Psoas muscle (tissue), 8 donors: ENCODE measurements around the gene ADCY9. TPM values are rescaled to one million over a fixed set of nuclear protein-coding genes. Genes with fewer than 3 reads are reported as not detected.

Experiments used
- ATAC-seq, 4 donors: fragments of 200-7000 bp; cut with Tn5 transposase; one replicate each; pipeline ENCODE4 v1.9.1; 2020; ENCODE audit warnings: moderate library complexity in 3 of 4, mild to moderate bottlenecking in 2 of 4
- DNase-seq, 2 donors: peaks; one replicate each; pipeline ENCODE4 v3.0.0-alpha.2; 2020
- H3K27ac ChIP-seq: fragments of 200-600 bp; one replicate; pipeline ENCODE4 v1.8.0; 2022
- H3K27me3 ChIP-seq, 3 donors: fragments of 200-600 bp in 1 of 3; one replicate each; pipeline versions ENCODE4 v1.6.1 to v1.8.0; 2013 to 2022; ENCODE audit warnings: low read length in 2 of 3, mild to moderate bottlenecking in 2 of 3, moderate library complexity in 1 of 3; ENCODE audit not compliant: insufficient read depth in 3 of 3
- H3K36me3 ChIP-seq, 2 donors: fragments of 200-600 bp in 1 of 2; one replicate each; pipeline versions ENCODE4 v1.6.1 to v1.8.0; 2013 to 2022; ENCODE audit warnings: low read depth in 1 of 2, mild to moderate bottlenecking in 1 of 2, moderate library complexity in 1 of 2; ENCODE audit not compliant: insufficient read depth in 1 of 2
- H3K4me1 ChIP-seq: fragments of 200-600 bp; one replicate; pipeline ENCODE4 v1.8.0; 2022
- H3K4me3 ChIP-seq: fragments of 200-600 bp; one replicate; pipeline ENCODE4 v1.8.0; 2022; ENCODE audit warnings: mild to moderate bottlenecking
- H3K9me3 ChIP-seq: fragments of 200-600 bp; one replicate; pipeline ENCODE4 v1.8.0; 2022
- WGBS, 3 donors: extraction: QIAGEN DNeasy Blood & Tissue Kit; methylation state at CpG; one replicate each; pipeline versions ENCODE4 v1.1.6 to v1.1.7; 2013; 5-methylcytosine and 5-hydroxymethylcytosine counted together
- intact Hi-C, 2 donors: fragments of 100-400 bp; cut with DNase I; formaldehyde crosslinking; loops; one replicate each; pipeline versions ENCODE4 v1.11.0 to v1.14.2; 2022
- polyA plus RNA-seq, 3 donors: library from polyadenylated mRNA; stranded (reverse); fragments of 200-250 nt; gene quantifications; one replicate each; pipeline ENCODE4 v1.2.3, GENCODE V29; 2013
- total RNA-seq, 4 donors: library from RNA; stranded (reverse); fragmentation: NEBNext Ultra II Directional in 2 of 4; extraction: Animal tissue kit (Norgen Biotek cat#: 25700) in 2 of 4; gene quantifications; one replicate each; pipeline versions ENCODE4 v1.2.1 to v1.2.4, GENCODE V29; 2021 to 2023
- TF ChIP-seq, protein P1 (sequence below): fragments of 200-600 bp; IDR thresholded peaks from one replicate; pipeline ENCODE4 v1.8.0; 2022; ENCODE audit warnings: antibody characterized with exemption
- donor health status: healthy with polysubstance abuse.
- donor health status: DM: no; HTN: no; CAD: no; lungs with moderate emphysema.
- donor health status: Bipolar disorder and iron deficiency.
- donor health status: healthy.
- donor health status: DM: yes; HTN: yes; CAD: no.
- donor health status: DM: no; HTN: no; CAD: no.
- donor health status: DM: no; HTN: no; CAD: no.
- donor health status: DM: yes; HTN: yes; CAD: no.

The ADCY9 gene
- total and polyA plus RNA-seq, 7 donors: 9.0 to 134 (median 44.9) TPM

DNA sequence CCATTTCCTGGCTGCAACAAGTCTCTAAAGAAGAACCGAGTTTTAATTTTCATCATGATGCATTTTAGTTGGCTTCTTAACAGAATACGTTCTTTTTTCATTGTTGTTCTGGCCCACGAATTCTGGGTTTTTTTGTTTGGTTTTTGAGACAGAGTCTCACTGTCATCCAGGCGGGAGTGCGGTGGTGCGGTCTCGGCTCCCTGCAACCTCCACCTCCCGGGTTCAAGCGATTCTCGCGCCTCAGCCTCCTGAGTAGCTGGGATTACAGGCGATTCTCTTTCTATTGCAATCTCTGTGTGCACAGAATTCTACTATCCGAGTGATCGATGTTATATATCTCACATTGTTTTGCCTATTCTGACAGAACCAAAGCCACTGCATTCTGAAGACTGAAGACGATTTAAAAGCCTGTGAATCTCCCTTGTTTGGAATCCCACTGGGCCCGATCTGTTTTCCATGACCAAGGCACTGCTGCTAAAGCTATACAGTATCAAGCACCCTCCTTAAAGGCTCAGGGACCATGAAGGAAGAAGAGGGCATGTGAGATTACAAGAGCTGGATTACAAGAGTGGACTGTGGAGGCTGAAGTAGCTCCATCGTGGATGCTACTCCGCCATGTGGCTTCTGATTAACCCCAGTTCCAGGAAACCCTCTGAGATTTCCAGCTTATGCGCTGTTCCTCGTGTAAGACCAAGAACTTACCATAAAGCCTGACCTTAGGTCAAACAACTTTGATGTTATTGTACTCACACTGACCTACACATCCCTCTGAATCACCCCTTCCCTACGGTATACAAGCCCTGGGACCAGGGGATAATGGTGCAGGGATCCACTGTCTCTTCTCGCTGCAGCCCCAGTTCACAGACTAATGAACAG is 44.3 kb downstream of the ADCY9 start:
- H3K27me3 ChIP-seq: no peaks in the 10 kb centered on the region
- no peak overlapping the region for H3K27ac ChIP-seq
- ATAC-seq (peak in 1 of 4 donors; percentile 17), DNase-seq (no peak)
- no peaks in the 10 kb centered on the region for H3K36me3 ChIP-seq
- WGBS, 3 donors: 83 to 89% (median 83%) methylated on average over 22 of the region's 22 CpGs
- intact Hi-C loops: no loop called here
- TF ChIP-seq, protein P1, sequence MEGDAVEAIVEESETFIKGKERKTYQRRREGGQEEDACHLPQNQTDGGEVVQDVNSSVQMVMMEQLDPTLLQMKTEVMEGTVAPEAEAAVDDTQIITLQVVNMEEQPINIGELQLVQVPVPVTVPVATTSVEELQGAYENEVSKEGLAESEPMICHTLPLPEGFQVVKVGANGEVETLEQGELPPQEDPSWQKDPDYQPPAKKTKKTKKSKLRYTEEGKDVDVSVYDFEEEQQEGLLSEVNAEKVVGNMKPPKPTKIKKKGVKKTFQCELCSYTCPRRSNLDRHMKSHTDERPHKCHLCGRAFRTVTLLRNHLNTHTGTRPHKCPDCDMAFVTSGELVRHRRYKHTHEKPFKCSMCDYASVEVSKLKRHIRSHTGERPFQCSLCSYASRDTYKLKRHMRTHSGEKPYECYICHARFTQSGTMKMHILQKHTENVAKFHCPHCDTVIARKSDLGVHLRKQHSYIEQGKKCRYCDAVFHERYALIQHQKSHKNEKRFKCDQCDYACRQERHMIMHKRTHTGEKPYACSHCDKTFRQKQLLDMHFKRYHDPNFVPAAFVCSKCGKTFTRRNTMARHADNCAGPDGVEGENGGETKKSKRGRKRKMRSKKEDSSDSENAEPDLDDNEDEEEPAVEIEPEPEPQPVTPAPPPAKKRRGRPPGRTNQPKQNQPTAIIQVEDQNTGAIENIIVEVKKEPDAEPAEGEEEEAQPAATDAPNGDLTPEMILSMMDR: no peak
- H3K4me1 ChIP-seq: peaks cover 21% of the 10 kb centered on the region
- no peaks in the 10 kb centered on the region for H3K9me3 ChIP-seq
- no peak overlapping the region for H3K4me3 ChIP-seq

DNA sequence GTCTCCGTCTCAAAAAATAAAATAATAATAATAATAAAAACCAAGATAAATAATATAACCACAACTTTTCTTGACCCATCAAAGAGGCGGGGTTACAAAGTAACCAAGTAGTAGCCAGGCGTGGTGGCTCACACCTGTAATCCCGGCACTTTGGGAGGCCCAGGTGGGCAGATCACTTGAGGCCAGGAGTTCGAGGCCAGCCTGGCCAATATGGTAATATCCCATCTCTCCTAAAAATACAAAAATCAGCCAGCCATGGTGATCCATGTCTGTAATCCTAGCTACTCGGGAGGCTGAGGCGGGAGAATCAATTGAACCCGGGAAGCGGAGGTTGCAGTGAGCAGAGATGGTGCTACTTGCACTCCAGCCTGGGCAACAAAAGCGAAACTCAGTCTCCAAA is 45.3 kb downstream of the ADCY9 start:
- H3K9me3 ChIP-seq: no peaks in the 10 kb centered on the region
- WGBS, 3 donors: 97 to 99% (median 97%) methylated on average over 10 of the region's 10 CpGs
- H3K36me3 ChIP-seq: no peaks in the 10 kb centered on the region
- intact Hi-C loops: no loop called here
- ATAC-seq (no peak), DNase-seq (no peak)
- no peak overlapping the region for H3K27ac ChIP-seq
- no peaks in the 10 kb centered on the region for H3K27me3 ChIP-seq
- TF ChIP-seq, protein P1: no peak
- H3K4me1 ChIP-seq: peaks cover 21% of the 10 kb centered on the region
- H3K4me3 ChIP-seq: no peak overlapping the region

- no peak overlapping the region for H3K4me3 ChIP-seq
- peak overlapping the region; percentile 10 for H3K27ac ChIP-seq
- TF ChIP-seq, protein P1: no peak
- peaks cover 12% of the 10 kb centered on the region for H3K9me3 ChIP-seq
- WGBS, 3 donors: 38 to 56% (median 40%) methylated on average over 6 of the region's 6 CpGs
- no peaks in the 10 kb centered on the region for H3K27me3 ChIP-seq
- intact Hi-C loops: no loop called here
- ATAC-seq: peak in 2 of 4 donors; percentile 39 to 57
- no peaks in the 10 kb centered on the region for H3K36me3 ChIP-seq
- DNase-seq: no peak
- H3K4me1 ChIP-seq: peaks cover 14% of the 10 kb centered on the region
Observed at GRCh38 chr16:4067262-4068001, 48.8 kb downstream of the ADCY9 start.

- TF ChIP-seq, protein P1: no peak
- Histone ChIP-seq H3K9me3 (peaks cover 33% of the 10 kb centered on the region), H3K27ac (no peak overlapping the region), H3K27me3 (no peaks in the 10 kb centered on the region), H3K36me3 (no peaks in the 10 kb centered on the region), H3K4me1 (peaks cover 14% of the 10 kb centered on the region), H3K4me3 (peak overlapping the region; percentile 39)
- intact Hi-C loops: no loop called here
- 70 to 79% (median 74%) methylated on average over 11 of the region's 11 CpGs for WGBS, 3 donors
- no peak for DNase-seq
- peak in 2 of 4 donors; percentile 28 to 40 for ATAC-seq
Observed at GRCh38 chr16:4064950-4065352, 51.3 kb downstream of the ADCY9 start.
